Hepatocyte (in vitro differentiated cells): ENCODE measurements around the gene SCN9A. TPM values are rescaled to one million over a fixed set of nuclear protein-coding genes. Genes with fewer than 3 reads are reported as not detected.
A peak's percentile ranks its signal among the peaks of the same experiment; 100 is the strongest.

Experiments
- DNase-seq: peaks from one replicate; pipeline ENCODE4 v3.0.0-alpha.2; 2016; ENCODE audit warnings: low spot score
- H2AFZ ChIP-seq: fragments of 200-600 bp; sonication (generic); 2 replicates; pipeline ENCODE4 v1.6.0; 2016; ENCODE audit warnings: antibody characterized with exemption, mild to moderate bottlenecking
- H3K27ac ChIP-seq: fragments of 200-600 bp; sonication (generic); 2 replicates; pipeline ENCODE4 v1.5.1; 2016; ENCODE audit warnings: mild to moderate bottlenecking
- H3K27me3 ChIP-seq: fragments of 200-600 bp; sonication (generic); 2 replicates; pipeline ENCODE4 v1.6.1; 2016
- H3K36me3 ChIP-seq: fragments of 200-600 bp; sonication (generic); replicated peaks from 2 replicates; pipeline ENCODE4 v1.5.1; 2016; ENCODE audit warnings: low read depth; ENCODE audit not compliant: insufficient read depth
- H3K4me1 ChIP-seq: fragments of 200-600 bp; sonication (generic); 2 replicates; pipeline ENCODE4 v1.5.1; 2016; ENCODE audit warnings: mild to moderate bottlenecking, moderate library complexity; ENCODE audit not compliant: insufficient read depth
- H3K4me2 ChIP-seq: fragments of 200-600 bp; sonication (generic); 2 replicates; pipeline ENCODE4 v1.6.0; 2016
- H3K4me3 ChIP-seq: fragments of 200-600 bp; sonication (generic); 2 replicates; pipeline ENCODE4 v1.5.1; 2016; ENCODE audit warnings: mild to moderate bottlenecking
- H3K79me2 ChIP-seq: fragments of 200-600 bp; sonication (generic); 2 replicates; pipeline ENCODE4 v1.6.0; 2017; ENCODE audit warnings: mild to moderate bottlenecking
- H3K9me2 ChIP-seq: fragments of 200-600 bp; sonication (generic); replicated peaks from 2 replicates; pipeline ENCODE4 v1.6.0; 2017; ENCODE audit warnings: mild to moderate bottlenecking; ENCODE audit not compliant: insufficient read depth
- H3K9me3 ChIP-seq: fragments of 200-600 bp; sonication (generic); 2 replicates; pipeline ENCODE4 v1.5.1; 2016; ENCODE audit warnings: low read depth, mild to moderate bottlenecking
- H4K20me1 ChIP-seq: fragments of 200-600 bp; sonication (generic); 2 replicates; pipeline ENCODE4 v1.6.0; 2016; ENCODE audit warnings: mild to moderate bottlenecking; ENCODE audit not compliant: insufficient read depth, poor library complexity, severe bottlenecking
- EZH2 ChIP-seq: fragments of 200-600 bp; sonication (generic); IDR thresholded peaks from 2 replicates; pipeline ENCODE4 v1.6.1; 2016; ENCODE audit warnings: antibody characterized with exemption, mild to moderate bottlenecking, borderline replicate concordance
- EZH2phosphoT487 ChIP-seq: fragments of 200-600 bp; sonication (generic); IDR thresholded peaks from one replicate; pipeline ENCODE4 v1.6.1; 2018; ENCODE audit warnings: antibody characterized with exemption, mild to moderate bottlenecking, low read depth, moderate library complexity; ENCODE audit not compliant: unreplicated experiment, severe bottlenecking
- WGBS: methylation state at CpG from one replicate; pipeline ENCODE4 v1.1.6; 2016; ENCODE audit warnings: low lambda C conversion rate; ENCODE audit errors: missing lambda C conversion rate; 5-methylcytosine and 5-hydroxymethylcytosine counted together
- polyA plus RNA-seq: library from polyadenylated mRNA; unstranded; fragments of >200 nt; fragmentation: Nextera tagmentation; extraction: Ambion mirVana; gene quantifications from 2 replicates; pipeline ENCODE4 v1.2.1, GENCODE V29; 2016
- total RNA-seq: library from RNA; depleted of rRNA; stranded (reverse); fragments of >200 nt; gene quantifications from 2 replicates; pipeline ENCODE4 v1.2.3, GENCODE V29; 2014
- TF ChIP-seq, protein P1 (sequence below): fragments of 200-600 bp; sonication (generic); IDR thresholded peaks from 2 replicates; pipeline ENCODE4 v1.5.1; 2016; ENCODE audit warnings: antibody characterized with exemption, mild to moderate bottlenecking; ENCODE audit not compliant: poor library complexity

The SCN9A gene
- total and polyA plus RNA-seq, 2 experiments from 2014 or later, result 5.1 to 11.7 TPM

DNA sequence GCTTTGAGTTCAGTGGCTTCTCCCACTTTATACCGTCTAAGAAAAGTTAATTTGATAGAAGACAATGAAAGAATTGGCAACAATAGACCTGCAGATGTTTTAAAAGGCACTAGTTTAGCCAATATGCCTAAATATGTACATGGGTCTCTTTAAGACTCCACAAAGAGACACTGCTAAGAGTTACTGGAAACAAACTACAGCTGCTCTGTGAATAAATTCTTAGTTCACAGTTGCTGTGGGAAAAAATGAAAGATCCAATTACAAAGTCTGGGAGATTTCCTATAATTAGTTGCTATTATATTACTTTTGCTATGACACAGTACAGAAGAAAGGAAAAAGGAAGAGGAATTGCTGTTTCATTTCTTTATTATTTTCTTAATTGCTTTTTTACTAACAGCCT, 34.3 kb downstream of the SCN9A start:
- no peak for DNase-seq
- Histone ChIP-seq H2AFZ (no peak overlapping the region), H3K4me3 (no peak overlapping the region), H3K4me1 (no peaks in the 10 kb centered on the region), H3K9me3 (no peaks in the 10 kb centered on the region), H4K20me1 (no peaks in the 10 kb centered on the region), H3K9me2 (no peaks in the 10 kb centered on the region), H3K27ac (no peak overlapping the region), H3K27me3 (no peaks in the 10 kb centered on the region), H3K36me3 (no peaks in the 10 kb centered on the region), H3K79me2 (no peaks in the 10 kb centered on the region), H3K4me2 (no peak overlapping the region)
- WGBS, result 76% methylated on average over 1 of the region's 1 CpG
- TF ChIP-seq, protein P1, sequence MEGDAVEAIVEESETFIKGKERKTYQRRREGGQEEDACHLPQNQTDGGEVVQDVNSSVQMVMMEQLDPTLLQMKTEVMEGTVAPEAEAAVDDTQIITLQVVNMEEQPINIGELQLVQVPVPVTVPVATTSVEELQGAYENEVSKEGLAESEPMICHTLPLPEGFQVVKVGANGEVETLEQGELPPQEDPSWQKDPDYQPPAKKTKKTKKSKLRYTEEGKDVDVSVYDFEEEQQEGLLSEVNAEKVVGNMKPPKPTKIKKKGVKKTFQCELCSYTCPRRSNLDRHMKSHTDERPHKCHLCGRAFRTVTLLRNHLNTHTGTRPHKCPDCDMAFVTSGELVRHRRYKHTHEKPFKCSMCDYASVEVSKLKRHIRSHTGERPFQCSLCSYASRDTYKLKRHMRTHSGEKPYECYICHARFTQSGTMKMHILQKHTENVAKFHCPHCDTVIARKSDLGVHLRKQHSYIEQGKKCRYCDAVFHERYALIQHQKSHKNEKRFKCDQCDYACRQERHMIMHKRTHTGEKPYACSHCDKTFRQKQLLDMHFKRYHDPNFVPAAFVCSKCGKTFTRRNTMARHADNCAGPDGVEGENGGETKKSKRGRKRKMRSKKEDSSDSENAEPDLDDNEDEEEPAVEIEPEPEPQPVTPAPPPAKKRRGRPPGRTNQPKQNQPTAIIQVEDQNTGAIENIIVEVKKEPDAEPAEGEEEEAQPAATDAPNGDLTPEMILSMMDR, result no peak
- TF ChIP-seq EZH2phosphoT487 (no peak), EZH2 (no peak)

DNA sequence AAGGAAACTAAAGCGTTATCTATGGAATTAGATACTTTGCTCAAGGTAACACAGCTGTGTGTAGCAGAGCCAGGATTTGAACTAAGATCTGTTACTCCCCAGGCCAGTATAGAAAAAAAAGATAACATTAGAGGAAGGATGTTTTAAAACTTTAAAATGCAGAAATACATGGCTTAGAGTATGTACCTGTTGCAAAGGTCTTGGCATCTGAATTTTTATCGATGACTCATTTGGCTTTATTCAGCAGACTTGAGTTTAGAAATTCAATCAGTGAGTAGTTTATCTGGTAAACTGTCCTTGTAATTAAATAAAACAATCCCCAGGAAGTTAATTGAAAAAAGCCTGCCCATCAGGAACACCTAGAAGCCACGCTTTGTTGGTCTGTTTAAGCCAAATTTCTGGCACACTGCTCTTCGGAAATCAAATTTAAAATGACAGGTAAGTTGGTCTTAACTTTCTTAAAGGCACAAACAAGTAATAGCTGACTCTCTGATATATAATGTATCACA, 36.9 kb downstream of the SCN9A start:
- Histone ChIP-seq H2AFZ (no peak overlapping the region), H3K36me3 (no peaks in the 10 kb centered on the region), H3K9me2 (no peaks in the 10 kb centered on the region), H3K27ac (no peak overlapping the region), H3K79me2 (no peaks in the 10 kb centered on the region), H3K9me3 (no peaks in the 10 kb centered on the region), H3K4me1 (no peaks in the 10 kb centered on the region), H4K20me1 (no peaks in the 10 kb centered on the region), H3K4me2 (no peak overlapping the region), H3K27me3 (no peaks in the 10 kb centered on the region), H3K4me3 (no peak overlapping the region)
- WGBS, result 90% methylated on average over 4 of the region's 4 CpGs
- TF ChIP-seq EZH2phosphoT487 (no peak), EZH2 (no peak)
- TF ChIP-seq, protein P1, result no peak
- DNase-seq, result no peak

DNA sequence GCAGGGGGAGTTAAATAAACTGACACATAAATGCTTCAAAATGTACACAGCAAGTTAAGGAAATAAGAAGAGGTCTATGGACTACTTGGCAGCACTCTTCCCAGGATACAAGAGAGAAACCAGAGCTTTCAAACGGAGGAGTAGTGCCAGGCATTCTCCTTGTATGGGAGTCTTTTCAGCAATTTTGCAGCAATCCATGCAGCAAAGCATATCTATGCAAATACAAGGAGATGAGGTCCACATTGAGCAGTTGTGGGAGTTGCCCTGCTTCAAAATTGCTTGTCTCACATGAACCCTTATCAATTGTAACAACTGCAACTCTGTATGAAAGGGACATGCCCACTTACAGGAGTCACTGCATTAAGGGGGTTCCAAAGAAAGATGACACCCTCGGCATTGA, 37.8 kb downstream of the SCN9A start:
- no peak for DNase-seq
- Histone ChIP-seq H3K27ac (no peak overlapping the region), H3K9me2 (no peaks in the 10 kb centered on the region), H3K4me1 (no peaks in the 10 kb centered on the region), H3K79me2 (no peaks in the 10 kb centered on the region), H3K9me3 (no peaks in the 10 kb centered on the region), H3K4me2 (no peak overlapping the region), H3K36me3 (no peaks in the 10 kb centered on the region), H4K20me1 (no peaks in the 10 kb centered on the region), H3K27me3 (no peaks in the 10 kb centered on the region), H3K4me3 (no peak overlapping the region), H2AFZ (no peak overlapping the region)
- TF ChIP-seq EZH2, result no peak
- TF ChIP-seq, protein P1, result no peak
- TF ChIP-seq EZH2phosphoT487, result no peak
- WGBS, result 80% methylated on average over 2 of the region's 2 CpGs

DNA sequence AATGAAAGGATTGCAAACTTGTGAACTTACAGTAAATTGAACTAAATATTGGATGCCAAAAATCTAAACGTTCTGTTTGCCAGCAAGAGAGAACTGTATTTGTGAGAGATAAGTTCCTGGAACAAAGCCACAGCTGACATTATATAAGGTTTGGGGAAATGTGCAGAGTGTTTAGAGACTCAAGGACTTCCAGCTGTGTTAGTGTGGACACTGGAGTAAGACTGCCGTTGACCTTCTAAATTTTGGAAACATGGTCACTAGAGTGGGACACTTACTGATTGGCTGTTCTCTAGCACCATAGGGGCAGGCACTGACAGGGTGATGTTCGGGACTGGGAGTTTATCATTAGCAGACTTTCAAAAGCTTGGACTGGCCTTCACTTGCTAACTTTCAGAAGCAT, 40.5 kb downstream of the SCN9A start:
- 55% methylated on average over 3 of the region's 3 CpGs for WGBS
- Histone ChIP-seq H3K27ac (no peak overlapping the region), H4K20me1 (no peaks in the 10 kb centered on the region), H2AFZ (peak overlapping the region; percentile 21), H3K4me1 (no peaks in the 10 kb centered on the region), H3K36me3 (no peaks in the 10 kb centered on the region), H3K4me2 (no peak overlapping the region), H3K79me2 (no peaks in the 10 kb centered on the region), H3K27me3 (no peaks in the 10 kb centered on the region), H3K9me2 (no peaks in the 10 kb centered on the region), H3K9me3 (no peaks in the 10 kb centered on the region), H3K4me3 (no peak overlapping the region)
- TF ChIP-seq EZH2, result no peak
- no peak for TF ChIP-seq EZH2phosphoT487
- peak; percentile 4 for DNase-seq
